GM18873 (cell line): ENCODE data around the gene MRPS9.
A peak's percentile ranks its signal among the peaks of the same experiment; 100 is the strongest.

Experiments used
- ATAC-seq: cut with Tn5 transposase; IDR thresholded peaks from one replicate; pipeline ENCODE4 v1.9.1; 2021; ENCODE audit warnings: mild to moderate bottlenecking, moderate library complexity, moderate number of reproducible peaks; ENCODE audit not compliant: unreplicated experiment, low FRiP score

Gene MRPS9

GRCh38 chr2:105037572-105038382 is at the start of gene MRPS9:
Gene MRPS9 (plus strand): TSS chr2:105038069. CDS start chr2:105038093, 24 bp downstream.
- ATAC-seq = peak; percentile 99

- no peak for ATAC-seq
Observed at GRCh38 chr2:105005181-105005951, 32.5 kb upstream of the MRPS9 start.

GRCh38 chr2:105007367-105007766 is 30.5 kb upstream of the MRPS9 start:
- ATAC-seq = no peak

GRCh38 chr2:105032476-105032875 is 5.4 kb upstream of the MRPS9 start:
- ATAC-seq = no peak

- ATAC-seq = no peak
Observed at GRCh38 chr2:105034170-105034569, 3.7 kb upstream of the MRPS9 start.

- ATAC-seq = peak; percentile 6
Observed at GRCh38 chr2:105038383-105039061, 653 bp downstream of the MRPS9 start.

- ATAC-seq = no peak
Observed at GRCh38 chr2:105039559-105039958, 1.7 kb downstream of the MRPS9 start.

- no peak for ATAC-seq
Observed at GRCh38 chr2:105042189-105042588, 4.3 kb downstream of the MRPS9 start.

GRCh38 chr2:105052773-105053172 is 14.9 kb downstream of the MRPS9 start:
- ATAC-seq = no peak

GRCh38 chr2:105055613-105056012 is 17.7 kb downstream of the MRPS9 start:
- ATAC-seq = no peak

- no peak for ATAC-seq
Observed at GRCh38 chr2:105056245-105056644, 18.4 kb downstream of the MRPS9 start.

GRCh38 chr2:105057005-105057404 is 19.1 kb downstream of the MRPS9 start:
- ATAC-seq = no peak

GRCh38 chr2:105061560-105061959 is 23.7 kb downstream of the MRPS9 start:
- no peak for ATAC-seq

GRCh38 chr2:105062158-105062557 is 24.3 kb downstream of the MRPS9 start:
- ATAC-seq = no peak

GRCh38 chr2:105068387-105068786 is 30.5 kb downstream of the MRPS9 start:
- ATAC-seq = no peak

- no peak for ATAC-seq
Observed at GRCh38 chr2:105068875-105069274, 31.0 kb downstream of the MRPS9 start.

- ATAC-seq = no peak
Observed at GRCh38 chr2:105070010-105070865, 32.4 kb downstream of the MRPS9 start.

GRCh38 chr2:105071379-105071778 is 33.5 kb downstream of the MRPS9 start:
- ATAC-seq = no peak

GRCh38 chr2:105072039-105072438 is 34.2 kb downstream of the MRPS9 start:
- ATAC-seq = peak; percentile 75

GRCh38 chr2:105073591-105073990 is 35.7 kb downstream of the MRPS9 start:
- ATAC-seq = no peak
